ENCODE results near the gene FAM227A.

FAM227A gene

GRCh38 chr22:38565441-38565840 is 90.8 kb downstream of the FAM227A start:
- no peak for DNase-seq (ENCODE audit: low read depth)
- TF ChIP-seq POLR2A (IDR thresholded peaks at IDR 0.05; ENCODE audit: extremely low read depth, insufficient read length), result no peak
- H3K4me3 ChIP-seq (ENCODE audit: low read depth, low read length), result no peak overlapping the region

GRCh38 chr22:38564669-38565068 is 91.5 kb downstream of the FAM227A start:
- no peak overlapping the region for H3K4me3 ChIP-seq (ENCODE audit: low read depth, low read length)
- no peak for DNase-seq (ENCODE audit: low read depth)
- no peak for TF ChIP-seq POLR2A (IDR thresholded peaks at IDR 0.05; ENCODE audit: extremely low read depth, insufficient read length)

- DNase-seq (ENCODE audit: low read depth), result no peak
- TF ChIP-seq CTCF (IDR thresholded peaks at IDR 0.05; ENCODE audit: low read depth, low read length) (no peak), MAX (IDR thresholded peaks at IDR 0.05; ENCODE audit: low read depth, low read length) (no peak), POLR2A (IDR thresholded peaks at IDR 0.05; ENCODE audit: extremely low read depth, insufficient read length) (no peak), MYC (IDR thresholded peaks at IDR 0.05; ENCODE audit: low read depth, low read length) (no peak)
These were observed 101.9 kb downstream of the FAM227A start for GRCh38 chr22:38554281-38554680.

GRCh38 chr22:38549101-38549894 is 106.9 kb downstream of the FAM227A start:
- H3K4me3 ChIP-seq (ENCODE audit: low read depth, low read length), result no peak overlapping the region
- DNase-seq (ENCODE audit: low read depth), result peak; percentile 30
- TF ChIP-seq CTCF (IDR thresholded peaks at IDR 0.05; ENCODE audit: low read depth, low read length) (no peak), MAX (IDR thresholded peaks at IDR 0.05; ENCODE audit: low read depth, low read length) (no peak), POLR2A (IDR thresholded peaks at IDR 0.05; ENCODE audit: extremely low read depth, insufficient read length) (no peak), MYC (IDR thresholded peaks at IDR 0.05; ENCODE audit: low read depth, low read length) (no peak)

More at GRCh38 chr22:38554281-38554680, 101.9 kb downstream of the FAM227A start:
- H3K4me3 ChIP-seq (ENCODE audit: low read depth, low read length), result no peak overlapping the region

GRCh38 chr22:38540701-38541100 is 115.5 kb downstream of the FAM227A start:
- no peak overlapping the region for H3K4me3 ChIP-seq (ENCODE audit: low read depth, low read length)
- DNase-seq (ENCODE audit: low read depth), result no peak
- TF ChIP-seq POLR2A (IDR thresholded peaks at IDR 0.05; ENCODE audit: extremely low read depth, insufficient read length) (no peak), MYC (IDR thresholded peaks at IDR 0.05; ENCODE audit: low read depth, low read length) (no peak), CTCF (IDR thresholded peaks at IDR 0.05; ENCODE audit: low read depth, low read length) (no peak), MAX (IDR thresholded peaks at IDR 0.05; ENCODE audit: low read depth, low read length) (no peak)

- peak; percentile 81 for DNase-seq (ENCODE audit: low read depth)
- peak overlapping the region; percentile 61 for H3K4me3 ChIP-seq (ENCODE audit: low read depth, low read length)
- TF ChIP-seq CTCF (IDR thresholded peaks at IDR 0.05; ENCODE audit: low read depth, low read length), result no peak
- no peak for TF ChIP-seq MAX (IDR thresholded peaks at IDR 0.05; ENCODE audit: low read depth, low read length)
- TF ChIP-seq POLR2A (IDR thresholded peaks at IDR 0.05; ENCODE audit: extremely low read depth, insufficient read length), result no peak
- no peak for TF ChIP-seq MYC (IDR thresholded peaks at IDR 0.05; ENCODE audit: low read depth, low read length)
These were observed 124.8 kb downstream of the FAM227A start for GRCh38 chr22:38531251-38531938.
